Keratinocyte (primary cell): ENCODE results near the gene SLC9A6.

Experiments
- EZH2 ChIP-seq: IDR thresholded peaks from one replicate; pipeline ENCODE4 v1.6.1; 2012; ENCODE audit warnings: inconsistent platforms, mild to moderate bottlenecking, low read length, moderate library complexity
- TF ChIP-seq, protein P1 (sequence below), 3 experiments: IDR thresholded peaks in 1 of 3; conservative IDR thresholded peaks in 1 of 3; optimal IDR thresholded peaks in 1 of 3; 2 replicates in 2 of 3; 3 replicates in 1 of 3; pipeline versions ENCODE3 to v1.5.1; 2011; ENCODE audit warnings: low read length in 3 of 3, mild to moderate bottlenecking in 3 of 3, moderate library complexity in 2 of 3, control low read depth in 1 of 3, inconsistent platforms in 1 of 3; ENCODE audit not compliant: insufficient read depth in 2 of 3; ENCODE audit errors: extremely low read depth in 1 of 3

GRCh38 chrX:136057567-136057966 is 72.3 kb downstream of the SLC9A6 start:
- TF ChIP-seq, protein P1, sequence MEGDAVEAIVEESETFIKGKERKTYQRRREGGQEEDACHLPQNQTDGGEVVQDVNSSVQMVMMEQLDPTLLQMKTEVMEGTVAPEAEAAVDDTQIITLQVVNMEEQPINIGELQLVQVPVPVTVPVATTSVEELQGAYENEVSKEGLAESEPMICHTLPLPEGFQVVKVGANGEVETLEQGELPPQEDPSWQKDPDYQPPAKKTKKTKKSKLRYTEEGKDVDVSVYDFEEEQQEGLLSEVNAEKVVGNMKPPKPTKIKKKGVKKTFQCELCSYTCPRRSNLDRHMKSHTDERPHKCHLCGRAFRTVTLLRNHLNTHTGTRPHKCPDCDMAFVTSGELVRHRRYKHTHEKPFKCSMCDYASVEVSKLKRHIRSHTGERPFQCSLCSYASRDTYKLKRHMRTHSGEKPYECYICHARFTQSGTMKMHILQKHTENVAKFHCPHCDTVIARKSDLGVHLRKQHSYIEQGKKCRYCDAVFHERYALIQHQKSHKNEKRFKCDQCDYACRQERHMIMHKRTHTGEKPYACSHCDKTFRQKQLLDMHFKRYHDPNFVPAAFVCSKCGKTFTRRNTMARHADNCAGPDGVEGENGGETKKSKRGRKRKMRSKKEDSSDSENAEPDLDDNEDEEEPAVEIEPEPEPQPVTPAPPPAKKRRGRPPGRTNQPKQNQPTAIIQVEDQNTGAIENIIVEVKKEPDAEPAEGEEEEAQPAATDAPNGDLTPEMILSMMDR (optimal IDR thresholded peaks at IDR 0.05 in 1 of 3, IDR thresholded peaks at IDR 0.05 in 1 of 3, conservative IDR thresholded peaks at IDR 0.05 in 1 of 3; ENCODE audit: extremely low read depth in 1 of 3, insufficient read depth in 2 of 3, low read length in 3 of 3), result no peak
- no peak for TF ChIP-seq EZH2
